ENCODE measurements around the gene SMG7.

DNA sequence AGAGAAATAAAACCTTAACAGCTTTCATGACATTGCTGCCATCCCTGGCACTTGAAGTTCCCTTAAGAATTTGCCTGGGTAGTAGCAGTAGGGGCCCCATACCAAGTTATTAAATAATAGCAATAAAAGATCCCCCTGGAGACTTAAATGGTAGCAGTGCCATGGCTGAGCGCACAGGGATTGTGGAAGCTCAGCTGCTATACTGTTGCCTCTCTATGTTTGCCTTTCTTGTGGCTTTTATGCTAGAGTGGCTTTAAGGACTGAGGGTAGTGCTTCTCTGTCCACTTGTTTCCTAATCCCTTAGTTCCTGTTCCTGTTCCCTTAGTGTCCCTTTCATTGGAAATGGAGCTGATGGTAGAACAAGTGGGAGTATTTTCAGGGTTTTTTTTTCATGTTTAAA, 75.8 kb downstream of the SMG7 start:
- TF ChIP-seq, protein P1, sequence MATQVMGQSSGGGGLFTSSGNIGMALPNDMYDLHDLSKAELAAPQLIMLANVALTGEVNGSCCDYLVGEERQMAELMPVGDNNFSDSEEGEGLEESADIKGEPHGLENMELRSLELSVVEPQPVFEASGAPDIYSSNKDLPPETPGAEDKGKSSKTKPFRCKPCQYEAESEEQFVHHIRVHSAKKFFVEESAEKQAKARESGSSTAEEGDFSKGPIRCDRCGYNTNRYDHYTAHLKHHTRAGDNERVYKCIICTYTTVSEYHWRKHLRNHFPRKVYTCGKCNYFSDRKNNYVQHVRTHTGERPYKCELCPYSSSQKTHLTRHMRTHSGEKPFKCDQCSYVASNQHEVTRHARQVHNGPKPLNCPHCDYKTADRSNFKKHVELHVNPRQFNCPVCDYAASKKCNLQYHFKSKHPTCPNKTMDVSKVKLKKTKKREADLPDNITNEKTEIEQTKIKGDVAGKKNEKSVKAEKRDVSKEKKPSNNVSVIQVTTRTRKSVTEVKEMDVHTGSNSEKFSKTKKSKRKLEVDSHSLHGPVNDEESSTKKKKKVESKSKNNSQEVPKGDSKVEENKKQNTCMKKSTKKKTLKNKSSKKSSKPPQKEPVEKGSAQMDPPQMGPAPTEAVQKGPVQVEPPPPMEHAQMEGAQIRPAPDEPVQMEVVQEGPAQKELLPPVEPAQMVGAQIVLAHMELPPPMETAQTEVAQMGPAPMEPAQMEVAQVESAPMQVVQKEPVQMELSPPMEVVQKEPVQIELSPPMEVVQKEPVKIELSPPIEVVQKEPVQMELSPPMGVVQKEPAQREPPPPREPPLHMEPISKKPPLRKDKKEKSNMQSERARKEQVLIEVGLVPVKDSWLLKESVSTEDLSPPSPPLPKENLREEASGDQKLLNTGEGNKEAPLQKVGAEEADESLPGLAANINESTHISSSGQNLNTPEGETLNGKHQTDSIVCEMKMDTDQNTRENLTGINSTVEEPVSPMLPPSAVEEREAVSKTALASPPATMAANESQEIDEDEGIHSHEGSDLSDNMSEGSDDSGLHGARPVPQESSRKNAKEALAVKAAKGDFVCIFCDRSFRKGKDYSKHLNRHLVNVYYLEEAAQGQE (IDR thresholded peaks at IDR 0.05; ENCODE audit: low read depth), result no peak
- TF ChIP-seq, protein P2, sequence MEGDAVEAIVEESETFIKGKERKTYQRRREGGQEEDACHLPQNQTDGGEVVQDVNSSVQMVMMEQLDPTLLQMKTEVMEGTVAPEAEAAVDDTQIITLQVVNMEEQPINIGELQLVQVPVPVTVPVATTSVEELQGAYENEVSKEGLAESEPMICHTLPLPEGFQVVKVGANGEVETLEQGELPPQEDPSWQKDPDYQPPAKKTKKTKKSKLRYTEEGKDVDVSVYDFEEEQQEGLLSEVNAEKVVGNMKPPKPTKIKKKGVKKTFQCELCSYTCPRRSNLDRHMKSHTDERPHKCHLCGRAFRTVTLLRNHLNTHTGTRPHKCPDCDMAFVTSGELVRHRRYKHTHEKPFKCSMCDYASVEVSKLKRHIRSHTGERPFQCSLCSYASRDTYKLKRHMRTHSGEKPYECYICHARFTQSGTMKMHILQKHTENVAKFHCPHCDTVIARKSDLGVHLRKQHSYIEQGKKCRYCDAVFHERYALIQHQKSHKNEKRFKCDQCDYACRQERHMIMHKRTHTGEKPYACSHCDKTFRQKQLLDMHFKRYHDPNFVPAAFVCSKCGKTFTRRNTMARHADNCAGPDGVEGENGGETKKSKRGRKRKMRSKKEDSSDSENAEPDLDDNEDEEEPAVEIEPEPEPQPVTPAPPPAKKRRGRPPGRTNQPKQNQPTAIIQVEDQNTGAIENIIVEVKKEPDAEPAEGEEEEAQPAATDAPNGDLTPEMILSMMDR (IDR thresholded peaks at IDR 0.05 in 2 of 3, conservative IDR thresholded peaks at IDR 0.05 in 1 of 3; ENCODE audit: borderline replicate concordance in 1 of 3, insufficient read depth in 1 of 3, low read depth in 2 of 3, low read length in 2 of 3), result no peak
- TF ChIP-seq POLR2A (IDR thresholded peaks at IDR 0.05; ENCODE audit: borderline replicate concordance, extremely low read depth, insufficient read depth, insufficient read length) (no peak), EZH2 (IDR thresholded peaks at IDR 0.05) (no peak), EGR1 (IDR thresholded peaks at IDR 0.05; ENCODE audit: low read depth) (no peak), POLR2AphosphoS5 (IDR thresholded peaks at IDR 0.05; ENCODE audit: low read depth, low read length) (no peak), RAD21 (IDR thresholded peaks at IDR 0.05; ENCODE audit: low read depth) (no peak), EZH2phosphoT487 (IDR thresholded peaks at IDR 0.05; ENCODE audit: borderline replicate concordance) (no peak), JUND (IDR thresholded peaks at IDR 0.05) (no peak)
